CD4-positive, alpha-beta T cell treated with Interleukin-6 at 100 ng/mL for 8 hours (primary cell): ENCODE data around the gene ZNF679.
"Not testable (repeated sequence)": the region's sequence is repeated elsewhere in the genome, so short reads cannot be mapped to it uniquely, and the experiment has no call there.

Source experiments
- DNase-seq: peaks from one replicate; pipeline ENCODE4 v3.0.0-alpha.2; 2020; ENCODE audit warnings: mixed read lengths, low spot score

Gene ZNF679

DNA sequence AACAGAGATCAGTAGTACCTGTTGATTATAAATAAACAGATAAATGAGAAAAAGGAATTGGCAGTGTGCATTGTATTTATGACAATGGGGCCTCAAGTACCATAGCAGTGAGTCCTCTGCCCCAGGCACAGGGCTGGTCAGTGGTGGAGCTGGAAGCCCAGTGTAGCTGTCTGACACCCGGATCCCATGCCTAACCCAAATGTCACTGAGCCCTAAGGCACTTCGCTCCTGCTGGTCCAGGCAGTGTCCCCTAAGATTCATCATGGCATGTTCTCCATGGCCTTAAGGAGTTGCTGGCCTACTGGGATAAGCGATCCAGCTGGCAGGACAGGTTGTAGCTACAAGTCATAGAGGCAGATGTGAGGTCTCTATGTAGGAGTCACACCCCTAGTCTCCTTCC is 82.2 kb downstream of the ZNF679 start:
- DNase-seq = no peak

DNA sequence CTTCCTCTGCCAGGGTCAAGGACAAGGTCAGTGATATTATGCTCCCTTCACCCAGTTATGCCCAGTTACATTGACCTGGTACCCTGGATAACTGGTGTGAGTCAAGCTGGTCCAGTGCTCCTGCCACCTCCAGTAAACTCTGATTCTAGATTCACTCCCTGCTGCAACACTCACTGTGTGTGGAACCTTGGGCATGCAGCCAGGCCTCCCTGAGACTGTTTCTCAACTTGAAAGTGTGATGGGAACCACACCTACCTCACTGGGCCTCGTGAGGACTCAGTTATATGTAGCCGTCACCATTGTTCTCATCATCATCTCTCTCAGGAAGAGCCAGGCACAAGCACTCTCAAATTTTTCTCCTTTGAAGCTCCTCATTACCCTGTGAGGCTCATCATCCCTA is 84.6 kb downstream of the ZNF679 start:
- DNase-seq = no peak

DNA sequence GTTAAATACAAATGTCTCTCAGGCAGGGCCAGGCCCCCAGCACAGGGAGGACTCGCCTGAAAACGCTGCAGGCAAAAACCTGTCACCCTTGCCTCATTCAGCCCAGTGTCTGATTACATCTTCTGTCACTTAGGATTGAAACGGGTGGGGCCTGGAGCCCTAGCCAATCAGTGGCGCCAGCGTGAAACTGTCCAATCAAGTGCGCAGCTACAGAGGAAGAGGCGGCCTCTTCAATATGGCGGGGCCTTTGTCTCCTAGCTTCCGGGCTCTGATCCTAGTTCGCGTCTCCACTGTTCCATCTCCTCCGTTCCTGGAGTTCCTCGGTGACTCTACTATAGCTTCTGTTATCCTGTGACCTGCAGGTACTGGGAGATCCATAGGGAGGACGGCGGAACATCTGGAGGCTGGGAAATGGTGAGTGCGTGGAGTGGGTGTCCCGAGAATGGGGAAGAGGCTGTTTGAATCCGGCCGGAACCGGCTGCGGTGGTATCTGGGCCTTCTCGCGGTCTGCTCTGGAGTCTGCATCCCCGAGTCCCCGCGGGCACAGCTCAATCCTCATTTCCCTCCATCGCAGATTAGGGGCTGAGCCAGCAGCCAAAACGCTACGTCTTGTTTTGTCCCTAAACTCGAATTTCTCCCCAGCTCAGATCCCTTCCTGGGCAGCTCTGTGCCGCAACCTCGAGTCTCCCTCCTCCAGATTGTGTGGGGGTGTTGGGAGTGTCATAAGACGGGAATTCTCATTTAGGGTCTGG is 85.6 kb downstream of the ZNF679 start, which contains the start of gene ZNF736:
Gene ZNF736, plus strand, starts transcription at position 222 of the 752 bp plus-strand sequence. Its CDS starts 190 bp downstream, at position 412.
- peak; percentile 88 for DNase-seq

DNA sequence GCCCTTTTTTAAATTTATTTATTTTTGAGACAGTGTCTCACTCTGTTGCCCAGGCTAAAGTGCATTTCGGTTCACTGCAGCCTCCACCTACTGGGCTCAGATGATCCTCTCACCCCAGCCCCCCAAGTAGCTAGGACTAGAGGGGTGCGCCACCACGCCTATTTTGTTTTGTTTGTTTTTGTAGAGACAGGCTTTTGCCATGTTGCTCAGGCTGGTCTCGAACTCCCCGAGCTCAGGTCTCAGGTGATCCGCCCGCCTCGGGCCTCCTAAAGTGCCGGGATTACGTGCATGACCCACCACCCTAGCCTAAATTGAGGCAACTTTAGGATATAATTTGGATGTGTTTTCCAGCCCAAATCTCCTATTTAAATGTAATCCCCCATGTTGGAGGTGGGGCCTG is 86.3 kb downstream of the ZNF679 start:
- no peak for DNase-seq

DNA sequence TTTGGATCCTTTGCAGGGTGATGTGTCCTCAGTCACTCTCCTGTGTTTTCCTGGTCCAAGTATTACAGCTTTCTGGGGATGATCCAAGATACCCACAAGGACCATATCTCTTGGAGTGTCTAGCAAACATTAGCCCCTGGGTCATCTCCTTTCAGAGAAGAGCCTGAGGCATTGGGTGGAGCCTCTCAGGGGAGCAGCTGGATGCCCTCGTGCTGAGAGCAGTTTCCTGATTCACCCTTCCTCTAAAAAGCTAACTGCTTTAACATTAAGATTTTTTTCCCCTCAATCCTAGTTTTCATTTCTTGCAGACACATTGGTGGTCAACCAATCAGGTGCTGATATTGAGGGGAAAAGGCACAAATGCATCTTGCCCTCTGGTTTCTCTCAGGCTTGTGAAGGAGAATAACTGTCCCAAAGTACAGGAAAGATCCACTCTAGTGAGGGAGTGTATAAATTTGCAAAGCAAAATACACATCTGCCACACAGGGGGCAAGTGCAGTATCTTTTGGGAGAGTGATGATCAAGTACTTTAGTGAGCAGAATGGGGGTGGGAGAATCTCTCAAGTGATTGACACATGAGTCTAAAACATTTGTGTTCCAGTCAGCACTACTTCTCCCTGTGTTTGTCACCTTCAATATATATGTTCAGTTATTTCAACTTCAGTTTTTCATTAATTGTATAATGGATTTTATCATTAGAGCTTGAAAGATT is 87.9 kb downstream of the ZNF679 start:
- not testable (repeated sequence) for DNase-seq
